Gastroesophageal sphincter (tissue), 4 donors: ENCODE data around the gene DNAAF6. TPM values are rescaled to one million over a fixed set of nuclear protein-coding genes. Genes with fewer than 3 reads are reported as not detected.
"Not testable (repeated sequence)": the region's sequence is repeated elsewhere in the genome, so short reads cannot be mapped to it uniquely, and the experiment has no call there.

ENCODE experiments used
- ATAC-seq: fragments of 150-250 bp; one replicate; pipeline ENCODE4 v1.9.1; 2016; ENCODE audit warnings: mild to moderate bottlenecking, moderate library complexity
- H3K27ac ChIP-seq, 4 donors: fragments of 200-600 bp; sonication (generic) in 3 of 4; 1 replicate in 3 of 4; 2 replicates in 1 of 4; pipeline ENCODE4 v1.5.1; 2016 to 2019
- H3K27me3 ChIP-seq: fragments of 200-600 bp; sonication (generic); one replicate; pipeline ENCODE4 v1.5.1; 2019
- H3K36me3 ChIP-seq, 2 donors: fragments of 200-600 bp; sonication (generic); one replicate each; pipeline ENCODE4 v1.5.1; 2019; ENCODE audit warnings: control low read depth in 1 of 2
- H3K4me1 ChIP-seq, 3 donors: fragments of 200-600 bp; sonication (generic); 1 replicate in 2 of 3; 2 replicates in 1 of 3; pipeline ENCODE4 v1.5.1; 2016 to 2019; ENCODE audit warnings: control low read depth in 2 of 3
- H3K4me3 ChIP-seq, 2 donors: fragments of 200-600 bp; sonication (generic); one replicate each; pipeline ENCODE4 v1.5.1; 2019; ENCODE audit warnings: mild to moderate bottlenecking in 1 of 2, moderate library complexity in 1 of 2
- H3K9me3 ChIP-seq, 3 donors: fragments of 200-600 bp; sonication (generic); one replicate each; pipeline ENCODE4 v1.5.1; 2017 to 2019; ENCODE audit warnings: control low read depth in 2 of 3
- EP300 ChIP-seq: sonication (generic); formaldehyde crosslinking; IDR thresholded peaks from one replicate; pipeline ENCODE4 v1.6.1; 2017; ENCODE audit warnings: antibody characterized with exemption, mild to moderate bottlenecking
- POLR2A ChIP-seq, 2 donors: fragments of 450-650 bp; IDR thresholded peaks; one replicate each; pipeline ENCODE4 v1.6.1; 2017; ENCODE audit warnings: antibody characterized with exemption in 2 of 2, mild to moderate bottlenecking in 2 of 2, moderate library complexity in 1 of 2
- POLR2AphosphoS5 ChIP-seq: sonication (generic); formaldehyde crosslinking; IDR thresholded peaks from one replicate; pipeline ENCODE4 v1.6.1; 2017; ENCODE audit warnings: antibody characterized with exemption
- WGBS, 2 donors: methylation state at CpG; one replicate each; pipeline ENCODE4 v1.1.5; 2018; ENCODE audit warnings: low coverage in 1 of 2; 5-methylcytosine and 5-hydroxymethylcytosine counted together
- total RNA-seq, 4 donors: library from RNA; depleted of rRNA; stranded (reverse); fragments of >200 nt; gene quantifications; one replicate each; pipeline ENCODE4 v1.1.0, GENCODE V29; 2016
- TF ChIP-seq, protein P1 (sequence below), 4 experiments: fragments of 200-600 bp in 2 of 4; fragments of 450-650 bp in 2 of 4; sonication (generic) in 1 of 4; IDR thresholded peaks; one replicate each; pipeline ENCODE4 v1.5.1; 2017 to 2019; ENCODE audit warnings: antibody characterized with exemption in 4 of 4, mild to moderate bottlenecking in 2 of 4, moderate library complexity in 2 of 4

The DNAAF6 gene
- total RNA-seq, 4 donors from 2014 or later: 0.19 TPM; not detected in 3

DNA sequence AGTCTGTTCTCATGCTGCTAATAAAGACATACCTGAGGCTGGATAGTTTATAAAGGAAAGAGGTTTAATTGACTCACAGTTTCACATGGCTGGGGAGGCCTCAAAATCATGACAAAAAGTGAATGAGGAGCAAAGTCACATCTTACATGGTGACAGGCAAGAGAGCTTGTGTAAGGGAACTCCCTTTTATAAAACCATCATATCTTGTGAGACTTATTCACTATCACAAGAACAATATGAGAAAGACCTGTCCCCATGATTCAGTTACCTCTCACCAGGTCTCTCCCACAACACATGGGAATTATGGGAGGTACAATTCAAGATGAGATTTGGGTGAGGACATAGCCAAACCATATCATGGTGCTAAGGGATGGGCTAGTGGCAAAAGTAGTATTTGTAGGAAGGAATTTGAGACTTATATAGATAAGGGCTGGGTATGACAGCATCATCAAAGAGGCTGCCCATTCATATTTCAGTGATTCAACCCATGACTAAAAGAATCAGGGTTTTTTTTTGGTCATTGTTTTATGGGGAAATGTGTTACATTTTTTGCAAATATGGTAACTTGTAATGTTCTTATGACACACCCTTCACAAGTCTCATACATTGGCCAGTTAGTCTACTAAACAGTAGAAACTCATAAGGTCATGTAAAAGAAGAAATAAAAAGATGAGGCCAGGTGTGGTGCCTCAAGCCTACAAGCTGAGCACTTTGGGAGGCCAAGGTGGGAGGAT lies 34.9 kb upstream of the DNAAF6 start:
- TF ChIP-seq POLR2AphosphoS5: no peak
- TF ChIP-seq, protein P1, sequence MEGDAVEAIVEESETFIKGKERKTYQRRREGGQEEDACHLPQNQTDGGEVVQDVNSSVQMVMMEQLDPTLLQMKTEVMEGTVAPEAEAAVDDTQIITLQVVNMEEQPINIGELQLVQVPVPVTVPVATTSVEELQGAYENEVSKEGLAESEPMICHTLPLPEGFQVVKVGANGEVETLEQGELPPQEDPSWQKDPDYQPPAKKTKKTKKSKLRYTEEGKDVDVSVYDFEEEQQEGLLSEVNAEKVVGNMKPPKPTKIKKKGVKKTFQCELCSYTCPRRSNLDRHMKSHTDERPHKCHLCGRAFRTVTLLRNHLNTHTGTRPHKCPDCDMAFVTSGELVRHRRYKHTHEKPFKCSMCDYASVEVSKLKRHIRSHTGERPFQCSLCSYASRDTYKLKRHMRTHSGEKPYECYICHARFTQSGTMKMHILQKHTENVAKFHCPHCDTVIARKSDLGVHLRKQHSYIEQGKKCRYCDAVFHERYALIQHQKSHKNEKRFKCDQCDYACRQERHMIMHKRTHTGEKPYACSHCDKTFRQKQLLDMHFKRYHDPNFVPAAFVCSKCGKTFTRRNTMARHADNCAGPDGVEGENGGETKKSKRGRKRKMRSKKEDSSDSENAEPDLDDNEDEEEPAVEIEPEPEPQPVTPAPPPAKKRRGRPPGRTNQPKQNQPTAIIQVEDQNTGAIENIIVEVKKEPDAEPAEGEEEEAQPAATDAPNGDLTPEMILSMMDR (IDR thresholded peaks at IDR 0.05): no peak
- no peak for TF ChIP-seq EP300
- TF ChIP-seq POLR2A (IDR thresholded peaks at IDR 0.05): no peak
- Histone ChIP-seq H3K27ac (no peak overlapping the region), H3K9me3 (no peaks in the 10 kb centered on the region), H3K4me1 (no peaks in the 10 kb centered on the region), H3K27me3 (no peaks in the 10 kb centered on the region), H3K4me3 (no peak overlapping the region), H3K36me3 (no peaks in the 10 kb centered on the region)
- ATAC-seq: no peak

DNA sequence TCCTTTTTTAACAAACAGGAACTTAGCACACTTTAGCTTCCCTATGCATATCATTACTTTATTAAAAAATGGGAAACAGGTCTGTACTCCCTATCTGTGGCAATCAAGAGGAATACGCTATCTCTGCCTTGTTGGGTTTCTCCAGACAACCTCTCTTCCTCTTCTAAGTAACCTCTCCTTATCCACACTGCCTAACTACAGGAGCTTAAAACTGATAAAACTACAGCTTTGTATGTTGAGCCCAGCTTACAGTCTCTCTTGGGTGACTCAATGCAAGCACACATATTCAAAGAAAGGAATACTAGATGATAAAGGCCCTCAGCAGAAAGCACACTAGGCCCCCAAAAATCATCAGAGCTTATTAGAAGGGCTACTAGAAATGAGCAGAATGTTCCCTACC lies 9.1 kb upstream of the DNAAF6 start:
- Histone ChIP-seq H3K9me3 (no peaks in the 10 kb centered on the region), H3K36me3 (no peaks in the 10 kb centered on the region), H3K27ac (no peak overlapping the region), H3K4me3 (no peak overlapping the region), H3K27me3 (no peaks in the 10 kb centered on the region), H3K4me1 (no peaks in the 10 kb centered on the region)
- 70 to 100% methylated on average over 1 of the region's 1 CpG for WGBS, 2 donors
- no peak for ATAC-seq
- TF ChIP-seq EP300: no peak
- TF ChIP-seq POLR2AphosphoS5: no peak
- TF ChIP-seq POLR2A (IDR thresholded peaks at IDR 0.05): no peak

DNA sequence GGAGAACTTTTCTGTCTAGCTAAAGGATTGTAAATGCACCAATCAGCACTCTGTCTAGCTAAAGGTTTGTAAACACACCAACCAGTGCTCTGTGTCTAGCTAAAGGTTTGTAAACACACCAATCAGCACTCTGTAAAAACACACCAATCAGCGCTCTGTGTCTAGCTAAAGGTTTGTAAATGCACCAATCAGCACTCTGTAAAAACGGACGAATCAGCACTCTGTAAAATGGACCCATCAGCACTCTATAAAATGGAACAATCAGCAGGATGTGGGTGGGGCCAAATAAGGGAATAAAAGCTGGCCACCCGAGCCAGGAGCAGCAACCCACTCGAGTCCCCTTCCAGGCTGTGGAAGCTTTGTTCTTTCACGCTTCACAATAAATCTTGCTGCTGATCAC lies 8.3 kb upstream of the DNAAF6 start:
- H3K4me3 ChIP-seq, H3K27ac ChIP-seq, H3K36me3 ChIP-seq, H3K9me3 ChIP-seq, H3K4me1 ChIP-seq, H3K27me3 ChIP-seq, ATAC-seq: not testable (repeated sequence)
- WGBS, 2 donors: 70% methylated on average over 2 of the region's 6 CpGs; no CpG with 5 or more reads in 1 of the 2 donors

DNA sequence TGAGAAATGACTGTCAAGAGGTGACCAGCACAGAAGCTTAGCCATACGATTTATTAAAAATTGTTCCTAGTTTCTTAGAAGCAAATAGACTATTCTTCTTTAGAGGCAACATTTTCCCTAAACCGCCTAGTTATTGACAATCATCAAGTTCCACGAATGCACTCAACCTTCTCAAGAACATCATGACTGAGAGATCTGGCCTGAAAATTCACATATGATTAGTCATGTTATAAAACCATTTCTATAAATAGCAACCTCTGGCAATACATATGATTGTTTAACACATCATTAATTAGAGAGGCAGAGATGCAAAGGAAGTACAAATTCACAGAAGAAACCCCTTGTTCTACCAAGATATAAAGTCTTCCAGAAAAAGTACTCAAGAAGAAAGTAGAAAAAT lies 6.9 kb upstream of the DNAAF6 start:
- ATAC-seq: no peak
- Histone ChIP-seq H3K27me3 (no peaks in the 10 kb centered on the region), H3K27ac (no peak overlapping the region), H3K4me1 (no peaks in the 10 kb centered on the region), H3K4me3 (no peak overlapping the region), H3K9me3 (no peaks in the 10 kb centered on the region), H3K36me3 (no peaks in the 10 kb centered on the region)
- 71 to 78% methylated on average over 3 of the region's 3 CpGs for WGBS, 2 donors
- TF ChIP-seq, protein P1 (IDR thresholded peaks at IDR 0.05): no peak
- TF ChIP-seq EP300: no peak
- no peak for TF ChIP-seq POLR2A (IDR thresholded peaks at IDR 0.05)
- no peak for TF ChIP-seq POLR2AphosphoS5

DNA sequence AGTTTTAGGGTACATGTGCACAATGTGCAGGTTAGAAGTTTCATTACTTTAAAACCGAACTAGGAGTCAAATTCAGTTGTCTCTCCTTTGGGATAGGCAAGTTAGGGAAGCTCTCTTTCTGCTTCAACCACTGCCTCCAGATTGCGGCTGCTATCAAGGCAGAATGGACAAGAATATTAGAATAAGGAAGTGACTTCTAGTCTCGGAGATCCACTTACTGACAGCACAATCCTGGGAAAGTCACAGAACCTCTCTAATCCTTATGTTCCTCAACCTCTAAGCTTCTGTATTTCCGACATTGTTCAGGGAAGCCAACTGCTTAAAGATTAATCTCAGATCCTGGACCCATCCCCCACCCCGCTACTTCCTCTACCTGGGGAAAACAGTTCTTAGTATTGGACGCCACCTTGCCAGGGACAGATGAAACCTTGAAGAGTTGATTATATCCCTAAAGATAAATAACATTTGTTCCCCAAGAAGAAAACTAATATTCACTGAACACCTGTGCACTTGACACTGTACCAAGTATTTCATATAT lies 2.3 kb upstream of the DNAAF6 start:
- Histone ChIP-seq H3K9me3 (no peaks in the 10 kb centered on the region), H3K27ac (no peak overlapping the region), H3K36me3 (no peaks in the 10 kb centered on the region), H3K4me3 (no peak overlapping the region), H3K4me1 (peaks cover 0 to 4% (median 0%) of the 10 kb centered on the region in 3 donors), H3K27me3 (no peaks in the 10 kb centered on the region)
- TF ChIP-seq POLR2A (IDR thresholded peaks at IDR 0.05): no peak
- TF ChIP-seq POLR2AphosphoS5: no peak
- no peak for TF ChIP-seq EP300
- TF ChIP-seq, protein P1 (IDR thresholded peaks at IDR 0.05): no peak
- WGBS, 2 donors: 66 to 81% methylated on average over 4 to 5 of the region's 6 CpGs
- ATAC-seq: no peak

DNA sequence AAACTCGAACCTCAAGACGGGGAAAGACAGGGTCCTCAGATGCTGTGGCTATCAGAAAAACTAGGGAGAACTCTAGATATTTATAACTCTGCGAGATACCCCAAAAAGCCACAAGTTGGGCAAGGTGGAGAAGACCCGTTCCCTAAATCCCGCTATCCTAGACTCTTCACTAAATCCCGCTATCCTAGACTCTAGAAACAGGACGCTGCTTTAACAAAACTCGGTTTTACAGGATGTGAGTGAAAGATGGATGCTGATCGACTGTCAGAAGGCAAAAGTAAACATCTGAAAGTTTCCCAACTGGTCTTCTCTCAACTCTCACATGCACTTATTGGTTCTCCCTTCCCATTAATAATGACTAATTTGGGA lies 270 bp downstream of the DNAAF6 start:
- Histone ChIP-seq H3K27me3 (no peaks in the 10 kb centered on the region), H3K4me3 (peak overlapping the region in 1 of 2 donors; percentile 52), H3K4me1 (peaks cover 0 to 4% (median 0%) of the 10 kb centered on the region in 3 donors), H3K9me3 (no peaks in the 10 kb centered on the region), H3K27ac (no peak overlapping the region), H3K36me3 (no peaks in the 10 kb centered on the region)
- ATAC-seq: no peak
- TF ChIP-seq POLR2AphosphoS5: no peak
- TF ChIP-seq, protein P1 (IDR thresholded peaks at IDR 0.05): no peak
- 68% methylated on average over 6 of the region's 9 CpGs; no CpG with 5 or more reads in 1 of the 2 donors for whole genome bisulfite sequencing, 2 donors
